GM12891 (cell line): ENCODE results near the gene P2RY14.
"Not testable (repeated sequence)": the region's sequence is repeated elsewhere in the genome, so short reads cannot be mapped to it uniquely, and the experiment has no call there.

Source experiments
- DNase-seq: peaks from one replicate; pipeline ENCODE4 v3.0.0; 2011; ENCODE audit warnings: low spot score; ENCODE audit not compliant: insufficient read length
- FAIRE-seq: peaks from 2 replicates; lab custom pipeline; 2011; peaks lifted over from hg19 to GRCh38; lab: Jason Lieb, UNC
- PAX5 ChIP-seq: IDR thresholded peaks from 2 replicates; pipeline ENCODE4 v1.6.1; 2011; ENCODE audit warnings: low read length, moderate library complexity, mild to moderate bottlenecking; ENCODE audit not compliant: insufficient read depth, severe bottlenecking
- POLR2A ChIP-seq: IDR thresholded peaks from 2 replicates; pipeline ENCODE4 v1.6.1; 2011; ENCODE audit warnings: low read depth, low read length, control low read depth
- POLR2AphosphoS5 ChIP-seq: IDR thresholded peaks from 2 replicates; pipeline ENCODE4 v1.6.1; 2011; ENCODE audit warnings: low read depth, low read length, control low read depth
- POU2F2 ChIP-seq: IDR thresholded peaks from 2 replicates; pipeline ENCODE4 v1.6.1; 2011; ENCODE audit warnings: low read depth, mild to moderate bottlenecking, control low read depth, low read length, moderate library complexity
- SPI1 ChIP-seq: IDR thresholded peaks from 2 replicates; pipeline ENCODE4 v1.6.1; 2011; ENCODE audit warnings: low read depth, low read length, control low read depth
- TAF1 ChIP-seq: IDR thresholded peaks from 2 replicates; pipeline ENCODE4 v1.6.1; 2011; ENCODE audit warnings: low read depth, low read length, control low read depth

P2RY14 gene

DNA sequence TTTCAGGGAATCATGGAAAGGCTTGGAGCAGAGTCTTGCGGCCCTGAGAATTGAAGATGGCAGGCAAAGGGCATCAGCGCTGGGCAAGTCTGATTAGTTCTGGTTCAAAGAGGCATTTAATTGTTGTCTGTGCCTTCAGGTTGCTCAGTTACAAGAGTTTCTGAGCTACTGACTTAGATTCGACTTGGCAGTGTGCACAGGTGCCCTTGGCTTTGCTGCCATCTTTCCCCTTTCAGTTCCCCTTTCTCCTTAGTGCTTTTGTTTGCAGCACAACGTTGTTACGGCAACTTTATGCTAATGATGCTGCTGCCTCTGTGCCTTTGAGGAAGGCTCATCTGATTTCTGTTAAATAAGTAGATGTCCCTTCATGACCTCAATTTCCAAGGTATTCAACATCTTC lies 12.5 kb downstream of the P2RY14 start:
- peak; percentile 92 for FAIRE-seq
- DNase-seq: peak; percentile 9
- TF ChIP-seq TAF1 (no peak), SPI1 (peak; percentile 99)

DNA sequence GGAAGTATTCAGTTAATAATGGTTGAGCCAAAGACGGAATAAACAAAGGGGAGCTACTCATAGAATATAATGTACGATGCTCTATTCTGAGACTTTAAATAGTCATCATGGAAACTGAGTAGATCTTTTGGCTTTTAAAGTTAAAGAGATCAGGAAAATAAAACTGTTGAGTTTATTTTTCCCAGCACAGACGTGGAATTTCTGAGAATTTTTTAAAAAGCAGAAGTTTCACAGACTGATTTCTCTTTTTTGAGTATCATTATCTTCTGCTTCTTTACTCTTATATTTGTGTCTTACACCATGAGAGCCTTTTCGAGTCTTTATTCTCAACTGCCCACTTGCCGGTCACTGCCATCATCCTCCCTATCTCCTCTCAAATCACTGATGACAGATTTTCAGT lies 13.2 kb downstream of the P2RY14 start:
- TF ChIP-seq POLR2A (no peak), TAF1 (no peak), SPI1 (no peak), POLR2AphosphoS5 (no peak), POU2F2 (no peak), PAX5 (no peak)
- DNase-seq (no peak), FAIRE-seq (no peak)

DNA sequence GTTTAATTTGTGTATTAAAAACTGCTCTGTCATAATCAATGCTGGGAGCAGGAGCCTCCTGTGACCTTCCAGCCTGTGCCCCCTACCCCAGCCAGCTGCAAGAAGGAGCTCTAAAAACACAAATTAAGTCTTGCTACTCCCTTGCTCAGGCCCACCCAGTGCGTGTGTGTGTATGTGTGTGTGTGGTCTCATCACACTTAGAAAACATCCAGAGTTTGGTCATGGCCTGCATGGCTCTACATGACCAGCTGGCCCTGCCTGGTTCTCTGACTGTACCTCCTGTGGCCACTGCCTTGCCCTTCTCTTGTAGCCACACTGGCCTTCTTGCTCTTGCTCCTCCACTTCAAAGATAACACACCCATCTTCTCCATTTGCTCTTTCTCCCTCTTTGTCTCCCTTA lies 13.7 kb downstream of the P2RY14 start:
- no peak for DNase-seq
- TF ChIP-seq POU2F2: no peak
- no peak for TF ChIP-seq PAX5
- no peak for TF ChIP-seq POLR2AphosphoS5
- FAIRE-seq: no peak

GRCh38 chr3:151262871-151263525 lies 15.3 kb downstream of the P2RY14 start:
- FAIRE-seq: no peak
- no peak for DNase-seq
- TF ChIP-seq POU2F2: no peak
- TF ChIP-seq POLR2A: no peak
- no peak for TF ChIP-seq PAX5
- TF ChIP-seq TAF1: no peak
- TF ChIP-seq POLR2AphosphoS5: no peak
- no peak for TF ChIP-seq SPI1

DNA sequence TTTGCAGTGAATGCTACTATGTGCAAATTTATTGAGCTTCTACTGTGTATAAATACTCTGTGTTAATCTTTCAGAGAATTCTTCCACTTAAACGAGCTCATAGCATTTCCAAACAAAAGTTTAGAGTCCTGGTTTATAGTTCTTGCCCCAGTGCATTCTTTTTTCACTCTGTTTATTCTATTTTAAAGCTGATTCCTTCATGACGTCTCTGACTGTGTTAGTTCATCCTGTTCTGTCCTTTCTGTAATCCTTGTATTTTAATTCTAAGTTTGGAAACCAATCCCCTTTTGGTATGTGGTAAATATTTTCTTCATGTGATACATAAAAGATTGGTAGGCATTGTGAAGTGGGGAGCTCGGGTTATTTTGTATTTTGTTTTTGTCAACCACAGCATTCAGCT lies 18.7 kb downstream of the P2RY14 start:
- DNase-seq: no peak

GRCh38 chr3:151256749-151257148 lies 21.6 kb downstream of the P2RY14 start:
- TF ChIP-seq POU2F2 (no peak), PAX5 (no peak), SPI1 (no peak), POLR2AphosphoS5 (no peak), POLR2A (no peak), TAF1 (no peak)
- DNase-seq: no peak
- no peak for FAIRE-seq

More for the DNA sequence above, 18.7 kb downstream of the P2RY14 start:
- no peak for TF ChIP-seq SPI1
- no peak for TF ChIP-seq POLR2A
- TF ChIP-seq PAX5: no peak
- no peak for TF ChIP-seq TAF1
- TF ChIP-seq POU2F2: no peak
- TF ChIP-seq POLR2AphosphoS5: no peak
- no peak for FAIRE-seq

DNA sequence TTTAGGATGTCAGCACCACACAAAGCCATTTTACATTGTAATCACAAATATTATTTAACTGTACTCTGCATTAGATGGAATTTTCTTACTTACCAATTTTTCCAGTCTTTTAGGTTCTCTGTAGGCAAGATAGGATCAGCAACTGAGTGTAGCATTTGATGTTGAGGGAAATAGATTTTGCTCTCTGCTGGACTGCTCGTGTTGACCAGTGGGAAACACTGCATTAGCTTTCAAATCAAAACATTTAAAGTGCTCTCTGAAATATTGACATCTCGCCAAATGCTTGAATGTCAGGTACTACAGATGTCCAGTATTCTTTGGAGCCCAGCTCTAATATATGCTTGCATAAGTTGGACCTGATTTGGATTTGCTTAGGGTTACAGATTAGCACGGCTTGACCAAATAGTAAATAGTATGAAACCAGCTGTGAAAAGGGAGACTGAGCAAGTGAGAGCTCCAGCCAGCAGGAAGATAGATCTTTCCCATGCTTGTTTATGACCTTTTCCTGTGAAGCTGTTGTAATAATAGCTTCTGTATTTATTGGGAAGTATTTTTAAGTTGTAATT lies 29.5 kb downstream of the P2RY14 start:
- no peak for FAIRE-seq

DNA sequence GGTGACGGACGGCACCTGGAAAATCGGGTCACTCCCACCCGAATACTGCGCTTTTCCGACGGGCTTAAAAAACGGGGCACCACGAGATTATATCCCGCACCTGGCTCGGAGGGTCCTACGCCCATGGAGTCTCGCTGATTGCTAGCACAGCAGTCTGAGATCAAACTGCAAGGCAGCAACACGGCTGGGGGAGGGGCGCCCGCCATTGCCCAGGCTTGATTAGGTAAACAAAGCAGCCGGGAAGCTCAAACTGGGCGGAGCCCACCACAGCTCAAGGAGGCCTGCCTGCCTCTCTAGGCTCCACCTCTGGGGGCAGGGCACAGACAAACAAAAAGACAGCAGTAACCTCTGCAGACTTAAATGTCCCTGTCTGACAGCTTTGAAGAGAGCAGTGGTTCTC lies 36.3 kb downstream of the P2RY14 start:
- not testable (repeated sequence) for FAIRE-seq, DNase-seq

More for the DNA sequence above, 29.5 kb downstream of the P2RY14 start:
- no peak for TF ChIP-seq SPI1
- no peak for TF ChIP-seq POU2F2
- no peak for TF ChIP-seq POLR2A
- TF ChIP-seq POLR2AphosphoS5: no peak
- no peak for TF ChIP-seq PAX5
- no peak for TF ChIP-seq TAF1
- DNase-seq: no peak

- FAIRE-seq (peak; percentile 20), DNase-seq (no peak)
- TF ChIP-seq TAF1 (no peak), POU2F2 (no peak), POLR2A (no peak), POLR2AphosphoS5 (no peak), PAX5 (no peak), SPI1 (no peak)
Observed at GRCh38 chr3:151236736-151237135, 41.6 kb downstream of the P2RY14 start.

DNA sequence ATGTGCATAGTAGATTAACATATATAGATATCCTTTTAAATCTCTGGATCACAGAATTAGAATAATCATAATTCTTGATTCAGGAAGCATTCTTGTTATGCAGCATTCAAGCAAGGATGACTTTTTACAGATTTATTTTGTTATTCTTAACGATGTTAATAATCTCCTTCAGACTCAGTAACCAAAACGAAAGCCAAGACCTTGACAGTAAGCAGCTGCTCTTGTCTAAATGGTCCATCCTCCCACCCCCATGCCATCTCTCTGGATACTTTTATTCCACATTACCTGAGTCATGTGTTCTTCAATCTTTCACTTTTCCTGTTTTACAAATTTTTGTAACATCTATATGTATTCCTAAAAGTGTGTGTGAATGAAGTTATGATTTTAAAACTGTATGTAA lies 42.0 kb downstream of the P2RY14 start:
- FAIRE-seq (no peak), DNase-seq (no peak)
- no peak for TF ChIP-seq POLR2AphosphoS5
- no peak for TF ChIP-seq POU2F2
- no peak for TF ChIP-seq TAF1
- TF ChIP-seq PAX5: no peak
- no peak for TF ChIP-seq POLR2A
- no peak for TF ChIP-seq SPI1
